OCI-LY1 (cell line): ENCODE measurements around the gene GPR135.
A peak's percentile ranks its signal among the peaks of the same experiment; 100 is the strongest.

Experiments used
- H2AFZ ChIP-seq: fragments of 200-600 bp; sonication (generic), shearing (Covaris generic); 2 replicates; pipeline ENCODE4 v1.6.0; 2014; ENCODE audit warnings: antibody characterized with exemption, mild to moderate bottlenecking, low read length
- H3F3A ChIP-seq: fragments of 200-600 bp; sonication (generic), shearing (Covaris generic); 2 replicates; pipeline ENCODE4 v1.6.0; 2014; ENCODE audit warnings: mild to moderate bottlenecking, antibody characterized with exemption, low read length, moderate library complexity; ENCODE audit not compliant: insufficient read depth
- H3K27ac ChIP-seq: fragments of 200-600 bp; sonication (generic); 2 replicates; pipeline ENCODE4 v1.5.1; 2014; ENCODE audit warnings: low read length, mixed run types, mild to moderate bottlenecking, low read depth; ENCODE audit not compliant: poor library complexity, severe bottlenecking
- H3K27me3 ChIP-seq: fragments of 200-600 bp; sonication (generic); 2 replicates; pipeline ENCODE4 v1.6.0; 2014; ENCODE audit warnings: antibody characterized with exemption, mild to moderate bottlenecking, low read length, moderate library complexity; ENCODE audit not compliant: insufficient read depth
- H3K36me3 ChIP-seq: fragments of 200-600 bp; sonication (generic); 2 replicates; pipeline ENCODE4 v1.6.1; 2014; ENCODE audit warnings: mild to moderate bottlenecking, antibody characterized with exemption, low read length, moderate library complexity, mixed read lengths; ENCODE audit not compliant: insufficient read depth
- H3K4me1 ChIP-seq: fragments of 200-600 bp; sonication (generic); 2 replicates; pipeline ENCODE4 v1.5.1; 2014; ENCODE audit warnings: mild to moderate bottlenecking, low read length, moderate library complexity; ENCODE audit not compliant: insufficient read depth, severe bottlenecking
- H3K4me2 ChIP-seq: fragments of 200-600 bp; sonication (generic), shearing (Covaris generic); 2 replicates; pipeline ENCODE4 v1.6.1; 2014; ENCODE audit warnings: low read length
- H3K4me3 ChIP-seq: fragments of 200-600 bp; sonication (generic); 2 replicates; pipeline ENCODE4 v1.5.1; 2014; ENCODE audit warnings: low read length, low read depth, mild to moderate bottlenecking, mixed read lengths; ENCODE audit not compliant: poor library complexity, severe bottlenecking
- H3K79me2 ChIP-seq: fragments of 200-600 bp; shearing (Covaris generic); 2 replicates; pipeline ENCODE4 v1.6.1; 2016; ENCODE audit warnings: mixed run types, low read length, mixed read lengths; ENCODE audit not compliant: insufficient read depth
- H3K9ac ChIP-seq: fragments of 200-600 bp; sonication (generic), shearing (Covaris generic); 2 replicates; pipeline ENCODE4 v1.6.1; 2014; ENCODE audit warnings: mild to moderate bottlenecking, low read length, mixed read lengths
- H3K9me2 ChIP-seq: fragments of 200-600 bp; sonication (generic), shearing (Covaris generic); 2 replicates; pipeline ENCODE4 v1.6.1; 2014; ENCODE audit warnings: low read depth, mild to moderate bottlenecking, low read length, mixed read lengths
- H3K9me3 ChIP-seq: fragments of 200-600 bp; shearing (Covaris generic); 2 replicates; pipeline ENCODE4 v1.6.1; 2014; ENCODE audit warnings: low read length, mixed read lengths
- H4K20me1 ChIP-seq: fragments of 200-600 bp; sonication (generic), shearing (Covaris generic); 2 replicates; pipeline ENCODE4 v1.6.0; 2016; ENCODE audit warnings: mild to moderate bottlenecking, low read length; ENCODE audit not compliant: insufficient read depth
- EZH2 ChIP-seq: fragments of 200-600 bp; sonication (generic), shearing (Covaris generic); IDR thresholded peaks from 2 replicates; pipeline ENCODE4 v1.8.0; 2017; ENCODE audit warnings: borderline replicate concordance, mixed run types, mild to moderate bottlenecking, antibody characterized with exemption, low read length, moderate library complexity, mixed read lengths
- TF ChIP-seq, protein P1 (sequence below): fragments of 200-600 bp; sonication (generic), shearing (Covaris generic); IDR thresholded peaks from 2 replicates; pipeline ENCODE4 v1.5.1; 2017; ENCODE audit warnings: mild to moderate bottlenecking, antibody characterized with exemption, low read length, moderate library complexity, mixed read lengths

Gene GPR135

DNA sequence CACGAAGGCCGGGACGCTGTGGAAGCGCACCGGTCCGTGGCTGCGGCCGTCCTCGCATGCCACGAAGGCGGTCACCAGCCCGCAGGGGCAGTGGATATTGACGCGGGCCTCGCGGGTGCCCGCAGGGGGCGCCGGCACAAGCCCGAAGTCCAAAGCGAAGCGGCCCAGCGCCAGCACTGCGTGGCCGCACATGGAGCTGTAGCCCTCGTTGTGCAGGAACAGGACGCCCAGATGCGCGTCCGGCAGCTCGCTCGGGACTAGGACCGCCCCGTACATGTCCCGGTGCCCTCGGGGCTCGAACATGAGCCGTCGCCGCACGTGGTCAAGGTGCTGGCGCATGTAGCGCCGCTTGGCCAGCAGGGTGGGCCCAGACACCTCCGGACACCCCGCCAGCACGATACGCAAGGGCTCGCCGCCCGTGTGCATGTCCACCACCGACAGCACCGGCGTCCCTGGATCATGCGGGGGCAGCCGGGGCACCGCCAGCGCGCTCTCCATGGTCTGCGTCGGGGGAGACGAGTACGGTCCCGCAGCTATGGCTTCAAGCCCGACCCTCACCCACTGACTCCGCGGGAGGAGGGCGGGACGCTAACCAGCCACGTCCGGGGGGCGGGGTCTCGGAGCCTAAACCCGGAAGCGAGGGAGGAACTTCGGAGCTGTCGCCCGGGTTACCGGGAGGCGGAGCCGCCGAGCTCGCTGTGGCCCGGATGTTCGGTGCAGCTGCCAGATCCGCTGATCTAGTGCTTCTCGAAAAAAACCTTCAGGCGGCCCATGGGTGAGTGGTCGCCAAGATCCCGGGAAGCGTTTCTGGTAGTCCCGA lies 18.8 kb upstream of the GPR135 start, which contains the start of the genes JKAMP and L3HYPDH:
TSS of gene JKAMP (plus strand) at position 699 of the 820 bp plus-strand sequence. CDS start at position 772, 73 bp downstream.
TSS of gene L3HYPDH (minus strand) at position 590 of the 820 bp plus-strand sequence. CDS start at position 498, 92 bp downstream.
- Histone ChIP-seq H3K27ac (peak within 1 kb of the TSS; percentile 46), H3K36me3 (peaks cover 17% of the 10 kb centered on the region), H3K27me3 (no peaks in the 10 kb centered on the region), H3K4me1 (peaks cover 49% of the 10 kb centered on the region), H3K4me3 (peak within 1 kb of the TSS; percentile 70), H2AFZ (peak within 1 kb of the TSS; percentile 32; the same call in 1 of the 2 replicates), H3K9me2 (no peaks in the 10 kb centered on the region), H4K20me1 (no peaks in the 10 kb centered on the region), H3K9ac (peak within 1 kb of the TSS; percentile 82), H3K9me3 (no peaks in the 10 kb centered on the region), H3F3A (no peaks in the 10 kb centered on the region), H3K79me2 (peaks cover 11% of the 10 kb centered on the region), H3K4me2 (peak within 1 kb of the TSS; percentile 96)
- TF ChIP-seq, protein P1, sequence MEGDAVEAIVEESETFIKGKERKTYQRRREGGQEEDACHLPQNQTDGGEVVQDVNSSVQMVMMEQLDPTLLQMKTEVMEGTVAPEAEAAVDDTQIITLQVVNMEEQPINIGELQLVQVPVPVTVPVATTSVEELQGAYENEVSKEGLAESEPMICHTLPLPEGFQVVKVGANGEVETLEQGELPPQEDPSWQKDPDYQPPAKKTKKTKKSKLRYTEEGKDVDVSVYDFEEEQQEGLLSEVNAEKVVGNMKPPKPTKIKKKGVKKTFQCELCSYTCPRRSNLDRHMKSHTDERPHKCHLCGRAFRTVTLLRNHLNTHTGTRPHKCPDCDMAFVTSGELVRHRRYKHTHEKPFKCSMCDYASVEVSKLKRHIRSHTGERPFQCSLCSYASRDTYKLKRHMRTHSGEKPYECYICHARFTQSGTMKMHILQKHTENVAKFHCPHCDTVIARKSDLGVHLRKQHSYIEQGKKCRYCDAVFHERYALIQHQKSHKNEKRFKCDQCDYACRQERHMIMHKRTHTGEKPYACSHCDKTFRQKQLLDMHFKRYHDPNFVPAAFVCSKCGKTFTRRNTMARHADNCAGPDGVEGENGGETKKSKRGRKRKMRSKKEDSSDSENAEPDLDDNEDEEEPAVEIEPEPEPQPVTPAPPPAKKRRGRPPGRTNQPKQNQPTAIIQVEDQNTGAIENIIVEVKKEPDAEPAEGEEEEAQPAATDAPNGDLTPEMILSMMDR: peak; percentile 67
- no peak for TF ChIP-seq EZH2

DNA sequence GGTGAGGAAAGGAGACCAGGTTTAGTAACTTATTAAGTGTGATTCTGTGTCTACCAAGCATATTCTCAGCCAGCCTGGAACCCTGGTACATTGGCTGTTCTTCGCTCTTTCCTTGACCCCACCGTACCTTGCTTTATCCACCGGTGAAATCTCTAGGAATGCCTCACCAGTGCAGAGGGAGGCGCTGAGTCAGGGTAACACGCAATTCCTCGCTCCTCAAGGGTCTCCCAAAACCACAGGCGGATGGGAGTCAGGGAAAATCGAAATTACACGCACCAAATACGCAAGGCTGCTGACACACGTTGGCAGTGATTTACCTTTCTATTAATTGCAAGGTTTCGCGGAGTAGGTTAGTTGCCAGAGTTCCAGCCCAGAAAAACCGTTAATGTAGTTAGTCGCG lies 18.2 kb upstream of the GPR135 start:
- no peaks in the 10 kb centered on the region for H3K9me2 ChIP-seq

GRCh38 chr14:59482541-59483331 lies 17.6 kb upstream of the GPR135 start:
- Histone ChIP-seq H3K36me3 (peaks cover 8% of the 10 kb centered on the region), H3K4me3 (peak overlapping the region; percentile 70), H3K27ac (no peak overlapping the region), H3K9me3 (no peaks in the 10 kb centered on the region), H4K20me1 (no peaks in the 10 kb centered on the region), H3K4me2 (peak overlapping the region; percentile 96), H3K9me2 (no peaks in the 10 kb centered on the region), H3K79me2 (peaks cover 11% of the 10 kb centered on the region), H2AFZ (no peak overlapping the region), H3K9ac (peak overlapping the region; percentile 82), H3K4me1 (peaks cover 49% of the 10 kb centered on the region), H3F3A (no peaks in the 10 kb centered on the region), H3K27me3 (no peaks in the 10 kb centered on the region)
- TF ChIP-seq EZH2: no peak
- TF ChIP-seq, protein P1: no peak

More for the DNA sequence above, 18.2 kb upstream of the GPR135 start:
- H3K27ac ChIP-seq: no peak overlapping the region
- H3K4me1 ChIP-seq: peaks cover 49% of the 10 kb centered on the region
- H3K79me2 ChIP-seq: peaks cover 11% of the 10 kb centered on the region
- peak overlapping the region; percentile 82 for H3K9ac ChIP-seq
- H2AFZ ChIP-seq: no peak overlapping the region
- no peaks in the 10 kb centered on the region for H4K20me1 ChIP-seq
- H3K4me3 ChIP-seq: peak overlapping the region; percentile 70
- no peaks in the 10 kb centered on the region for H3F3A ChIP-seq
- H3K9me3 ChIP-seq: no peaks in the 10 kb centered on the region
- H3K4me2 ChIP-seq: peak overlapping the region; percentile 96
- H3K36me3 ChIP-seq: peaks cover 14% of the 10 kb centered on the region
- no peaks in the 10 kb centered on the region for H3K27me3 ChIP-seq
- TF ChIP-seq EZH2: no peak
- TF ChIP-seq, protein P1: no peak
